Ishikawa (cell line): ENCODE results near the gene CSNK2B.

ENCODE experiments used
- CEBPB ChIP-seq: IDR thresholded peaks from 2 replicates; pipeline ENCODE4 v1.6.1; 2012
- CREB1 ChIP-seq: IDR thresholded peaks from 2 replicates; pipeline ENCODE4 v1.6.1; 2012; ENCODE audit warnings: low read depth
- EGR1 ChIP-seq: IDR thresholded peaks from 2 replicates; pipeline ENCODE4 v1.6.1; 2012
- EP300 ChIP-seq: IDR thresholded peaks from 2 replicates; pipeline ENCODE4 v1.6.1; 2012; ENCODE audit warnings: borderline replicate concordance
- FOXM1 ChIP-seq: IDR thresholded peaks from 2 replicates; pipeline ENCODE4 v1.6.1; 2012; ENCODE audit warnings: low read depth, borderline replicate concordance
- MAX ChIP-seq: IDR thresholded peaks from 2 replicates; pipeline ENCODE4 v1.6.1; 2012
- RAD21 ChIP-seq: IDR thresholded peaks from 2 replicates; pipeline ENCODE4 v1.6.1; 2012; ENCODE audit warnings: low read depth
- REST ChIP-seq: IDR thresholded peaks from 2 replicates; pipeline ENCODE4 v1.6.1; 2012; ENCODE audit warnings: low read depth, mild to moderate bottlenecking
- TAF1 ChIP-seq: IDR thresholded peaks from 2 replicates; pipeline ENCODE4 v1.6.1; 2012; ENCODE audit warnings: low read depth, mild to moderate bottlenecking
- TCF12 ChIP-seq: IDR thresholded peaks from 2 replicates; pipeline ENCODE4 v1.6.1; 2012; ENCODE audit warnings: low read depth
- YY1 ChIP-seq: IDR thresholded peaks from 2 replicates; pipeline ENCODE4 v1.6.1; 2012; ENCODE audit warnings: low read depth
- ZBTB7A ChIP-seq: IDR thresholded peaks from 2 replicates; pipeline ENCODE4 v1.6.1; 2012; ENCODE audit warnings: low read depth
- TF ChIP-seq, protein P1 (sequence below): IDR thresholded peaks from 2 replicates; pipeline ENCODE4 v1.6.1; 2012

DNA sequence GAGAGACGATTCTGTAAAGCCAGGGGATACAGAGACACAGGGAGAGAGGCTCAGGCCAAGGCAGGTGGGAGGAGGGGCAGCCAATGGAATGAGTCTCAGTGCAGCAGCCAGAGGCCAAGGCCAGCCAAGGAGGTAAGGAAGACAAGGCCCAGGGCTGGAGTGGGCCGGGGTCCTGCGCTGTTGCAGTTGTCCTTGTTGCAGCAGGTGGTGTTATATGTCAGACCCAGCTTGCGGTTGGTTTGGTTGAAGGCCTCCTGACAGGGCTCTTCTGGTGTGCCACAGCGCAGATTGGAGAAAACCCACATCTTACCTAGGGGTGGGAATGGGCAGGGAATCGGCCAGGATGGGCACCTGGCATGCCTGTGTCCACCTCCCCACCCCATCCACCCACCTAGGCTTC is 53.1 kb downstream of the CSNK2B start:
- no peak for TF ChIP-seq FOXM1
- TF ChIP-seq EP300, result no peak
- TF ChIP-seq MAX, result no peak
- no peak for TF ChIP-seq RAD21
- no peak for TF ChIP-seq CREB1
- TF ChIP-seq CEBPB, result no peak
- no peak for TF ChIP-seq REST
- TF ChIP-seq TAF1, result no peak
- no peak for TF ChIP-seq EGR1
- no peak for TF ChIP-seq YY1
- TF ChIP-seq ZBTB7A, result no peak
- TF ChIP-seq, protein P1, sequence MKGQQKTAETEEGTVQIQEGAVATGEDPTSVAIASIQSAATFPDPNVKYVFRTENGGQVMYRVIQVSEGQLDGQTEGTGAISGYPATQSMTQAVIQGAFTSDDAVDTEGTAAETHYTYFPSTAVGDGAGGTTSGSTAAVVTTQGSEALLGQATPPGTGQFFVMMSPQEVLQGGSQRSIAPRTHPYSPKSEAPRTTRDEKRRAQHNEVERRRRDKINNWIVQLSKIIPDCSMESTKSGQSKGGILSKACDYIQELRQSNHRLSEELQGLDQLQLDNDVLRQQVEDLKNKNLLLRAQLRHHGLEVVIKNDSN, result no peak
- no peak for TF ChIP-seq TCF12
